Stimulated activated CD4-positive, alpha-beta T cell treated with anti-CD3 and anti-CD28 coated beads, Interleukin-12 subunit alpha, Interleukin-12 subunit beta, amount 100 ng/mL, for 4 hours (primary cell): ENCODE results near the gene C3.
A peak's percentile ranks its signal among the peaks of the same experiment; 100 is the strongest.

Source experiments
- DNase-seq: peaks from one replicate; pipeline ENCODE4 v3.0.0-alpha.2; 2020

Gene C3

DNA sequence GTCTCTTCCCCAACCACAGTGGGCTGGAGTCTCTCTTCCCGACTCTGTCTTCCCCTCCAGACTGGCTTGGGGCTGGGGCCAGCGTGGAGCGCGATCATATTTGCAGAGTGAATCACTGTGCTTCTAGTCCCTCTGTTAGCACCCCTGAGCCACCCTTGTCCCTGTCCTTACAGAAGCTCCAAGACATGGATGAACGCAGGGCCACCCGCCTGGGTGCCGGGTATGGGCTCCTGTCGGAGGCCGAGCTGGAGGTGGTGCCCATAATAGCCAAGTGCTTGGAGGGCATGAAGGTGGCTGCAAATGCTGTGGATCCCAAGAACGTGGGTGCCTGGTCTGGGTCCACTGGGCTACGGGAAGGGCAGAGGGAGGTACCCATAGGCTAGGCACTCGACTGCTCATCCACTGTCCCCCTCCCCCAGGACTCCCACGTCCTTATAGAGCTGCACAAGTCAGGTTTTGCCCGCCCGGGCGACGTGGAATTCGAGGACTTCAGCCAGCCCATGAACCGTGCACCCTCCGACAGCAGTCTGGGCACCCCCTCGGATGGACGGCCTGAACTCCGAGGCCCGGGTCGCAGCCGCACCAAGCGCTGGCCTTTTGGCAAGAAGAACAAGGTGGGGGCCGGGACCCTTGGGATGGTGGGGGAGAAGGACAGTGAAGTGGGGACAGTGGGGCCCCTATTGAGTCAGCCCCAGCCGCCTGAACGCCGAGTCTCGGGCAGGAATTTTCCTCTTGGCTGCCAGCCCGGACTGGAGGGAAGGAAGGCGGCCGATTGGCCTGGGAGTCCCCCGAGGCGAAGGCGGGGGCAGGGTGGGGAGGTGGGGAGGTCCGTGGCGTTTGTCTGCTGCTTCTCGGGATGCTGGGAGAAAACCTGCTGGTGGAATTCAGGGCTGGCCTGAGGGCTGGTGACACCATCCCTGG, 24.2 kb upstream of the C3 start:
- no peak for DNase-seq

DNA sequence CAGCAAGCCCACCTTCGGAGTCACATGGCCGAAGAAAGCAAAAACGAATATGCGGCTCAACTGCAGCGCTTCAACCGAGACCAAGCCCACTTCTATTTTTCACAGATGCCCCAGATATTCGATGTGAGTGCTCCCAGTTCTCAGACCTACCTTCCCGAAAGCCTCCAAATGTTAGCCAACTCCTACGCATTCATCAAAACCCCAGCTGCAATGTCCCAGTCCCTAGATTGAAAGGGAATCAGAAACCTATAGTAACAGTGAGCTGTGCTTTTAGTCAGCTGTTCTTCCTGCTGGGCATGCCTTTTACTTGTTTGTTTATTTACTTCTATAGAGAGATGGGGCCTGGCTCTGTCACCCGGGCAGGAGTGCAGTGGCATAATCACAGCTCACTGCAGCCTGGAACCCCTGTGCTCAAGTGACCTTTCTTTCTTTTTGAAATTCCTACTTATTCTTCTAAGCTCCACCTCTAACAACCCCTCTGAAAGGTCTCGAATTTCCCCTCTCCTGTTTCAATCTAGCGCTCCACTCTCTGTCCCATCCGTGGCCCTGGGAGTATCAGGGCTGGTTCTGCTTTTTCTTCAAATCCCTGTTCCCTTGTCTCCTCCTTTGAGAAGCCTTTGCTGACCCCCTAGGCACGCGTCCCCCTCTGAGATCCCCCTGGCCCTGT, 23.4 kb upstream of the C3 start:
- no peak for DNase-seq

DNA sequence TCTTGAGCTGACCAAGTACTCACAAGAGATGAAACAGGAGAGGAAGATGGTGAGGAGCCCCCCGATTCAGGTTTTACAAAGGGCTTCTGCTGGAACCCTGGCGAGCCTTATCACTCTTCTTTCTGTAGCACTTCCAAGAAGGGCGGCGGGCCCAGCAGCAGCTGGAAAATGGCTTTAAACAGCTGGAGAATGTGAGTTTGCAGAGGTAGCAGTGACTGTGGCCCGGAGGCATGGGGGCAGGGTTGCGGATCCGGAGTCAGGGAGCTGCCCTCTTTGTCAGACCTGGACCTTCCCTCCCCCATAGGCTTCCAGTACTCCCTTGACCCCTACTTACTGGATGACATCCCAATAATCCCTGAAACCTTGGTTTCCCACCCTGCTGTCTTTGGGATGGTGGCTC, 22.6 kb upstream of the C3 start:
- DNase-seq, result no peak

DNA sequence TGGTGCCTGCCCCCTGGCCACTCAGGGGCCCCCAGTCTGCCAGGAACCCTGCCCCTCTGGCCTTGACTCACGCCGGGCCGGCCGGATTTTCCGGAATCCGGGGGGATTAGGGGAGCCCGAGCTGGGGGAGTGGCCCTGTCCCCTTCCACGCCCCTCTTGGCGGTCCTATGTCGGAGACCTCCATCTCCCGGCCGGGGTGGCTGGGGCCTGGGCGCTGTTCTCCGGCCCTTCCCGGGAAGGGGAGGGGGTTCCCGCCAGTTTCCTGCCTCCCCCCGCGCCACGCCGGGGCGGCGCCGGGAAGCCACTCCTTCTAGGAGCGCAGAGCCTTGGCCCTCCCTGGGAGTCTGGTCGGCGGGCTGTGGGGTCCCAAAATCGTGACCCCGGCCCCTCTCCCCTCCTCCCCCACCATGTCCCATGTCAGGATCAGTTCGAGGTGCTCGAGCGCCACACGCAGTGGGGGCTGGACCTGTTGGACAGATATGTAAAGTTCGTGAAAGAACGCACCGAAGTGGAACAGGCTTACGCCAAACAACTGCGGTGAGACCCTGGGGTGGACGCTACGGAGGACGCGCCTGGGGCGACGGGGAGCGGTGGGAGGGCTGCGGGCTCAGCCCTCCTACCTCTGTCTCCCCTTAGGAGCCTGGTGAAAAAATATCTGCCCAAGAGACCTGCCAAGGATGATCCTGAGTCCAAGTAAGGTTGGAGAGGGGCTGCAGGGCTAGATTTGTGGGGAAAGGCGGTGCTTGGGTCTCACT, 20.3 kb upstream of the C3 start:
- no peak for DNase-seq

DNA sequence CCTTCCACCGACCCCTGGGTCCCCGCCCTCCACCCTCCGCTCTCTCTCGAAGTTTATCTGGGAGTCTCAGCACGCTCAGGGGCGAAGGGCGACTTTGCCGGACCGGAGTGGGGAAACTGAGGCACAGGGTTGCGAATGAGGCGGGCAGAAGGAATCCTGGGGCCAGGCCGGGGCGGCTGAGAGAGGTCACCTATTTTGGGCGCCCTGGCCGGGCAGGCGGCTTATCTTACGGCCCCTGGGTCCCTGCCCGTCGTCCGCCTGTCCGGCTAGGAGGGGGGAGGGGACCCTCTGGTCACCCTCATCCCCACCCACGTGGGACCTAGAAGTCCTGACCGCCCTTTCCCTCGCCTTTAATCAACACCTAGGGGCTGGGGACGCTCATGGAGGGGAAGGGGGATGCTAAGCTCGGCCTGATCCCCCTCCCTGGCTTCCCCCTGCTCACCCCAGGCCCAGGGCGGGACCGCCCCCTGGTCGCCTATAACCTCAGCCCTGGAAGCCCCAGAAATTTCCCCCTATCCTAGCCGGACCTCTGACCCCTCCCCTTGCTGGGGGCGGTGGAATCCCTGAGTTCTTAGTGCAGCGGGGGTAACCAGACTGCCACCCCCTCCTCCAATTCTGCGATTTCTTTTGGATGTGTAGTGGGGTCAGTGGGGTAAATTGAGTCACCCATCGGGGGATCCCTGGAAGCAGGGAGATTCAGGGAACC, 19.6 kb upstream of the C3 start:
- peak; percentile 15 for DNase-seq

DNA sequence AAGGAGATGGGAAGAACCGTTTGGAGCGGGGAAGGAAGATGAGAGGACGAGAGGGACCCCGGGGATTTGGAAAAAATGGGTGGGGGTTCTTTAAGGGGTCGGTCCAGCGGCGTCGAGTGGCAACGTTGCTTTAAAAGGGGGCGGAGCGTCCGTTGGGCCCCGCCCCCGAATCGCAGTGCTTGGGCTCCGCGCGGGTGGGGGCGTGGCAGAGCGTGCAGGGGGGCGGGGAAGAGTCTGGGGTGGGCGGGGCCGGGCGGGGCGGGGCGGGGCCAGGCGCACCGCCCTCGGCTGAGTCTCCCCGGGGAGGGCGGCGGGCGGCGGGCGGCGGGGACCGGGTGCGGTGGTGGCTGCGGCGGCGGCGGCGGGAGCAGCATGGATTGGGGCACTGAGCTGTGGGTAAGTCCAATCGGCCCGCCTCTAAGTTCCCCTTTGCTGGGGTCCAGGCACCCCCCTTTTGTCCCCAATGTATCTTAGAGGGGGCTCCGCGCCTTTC, 19.0 kb upstream of the C3 start, which contains the start of gene TRIP10:
TSS of gene TRIP10 (plus strand) at position 291 of the 493 bp plus-strand sequence. CDS start at position 373, 82 bp downstream.
- peak; percentile 81 for DNase-seq

DNA sequence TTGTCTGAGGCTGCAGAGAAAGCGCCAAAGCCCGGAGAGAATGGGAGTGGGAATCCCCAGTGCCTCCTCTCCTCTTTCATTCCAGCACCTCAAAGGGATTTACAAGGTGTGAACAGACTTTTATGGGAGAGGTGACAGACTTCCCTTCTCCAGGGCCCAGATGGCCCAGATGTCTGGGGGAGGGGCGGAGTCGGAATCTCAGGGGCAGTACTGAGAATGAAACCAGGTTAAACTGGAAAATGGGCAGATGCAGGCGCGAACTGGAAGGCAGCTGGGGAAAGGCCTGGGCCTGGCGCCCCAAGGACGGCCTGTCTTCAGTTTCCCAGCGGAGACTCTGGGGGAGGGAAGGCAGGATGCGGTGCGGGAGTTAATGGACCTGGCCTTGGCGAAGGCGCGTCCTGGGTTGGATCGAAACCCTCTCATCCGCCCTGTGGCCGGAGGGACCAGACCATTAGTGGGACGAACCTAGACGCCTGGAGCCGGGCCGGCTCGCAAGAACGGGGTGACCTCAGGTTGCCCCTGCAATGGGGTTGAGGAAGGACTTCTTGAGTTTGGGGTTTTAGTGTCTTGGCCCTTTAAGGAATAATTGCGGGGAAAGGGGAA, 18.4 kb upstream of the C3 start:
- DNase-seq, result peak; percentile 25

DNA sequence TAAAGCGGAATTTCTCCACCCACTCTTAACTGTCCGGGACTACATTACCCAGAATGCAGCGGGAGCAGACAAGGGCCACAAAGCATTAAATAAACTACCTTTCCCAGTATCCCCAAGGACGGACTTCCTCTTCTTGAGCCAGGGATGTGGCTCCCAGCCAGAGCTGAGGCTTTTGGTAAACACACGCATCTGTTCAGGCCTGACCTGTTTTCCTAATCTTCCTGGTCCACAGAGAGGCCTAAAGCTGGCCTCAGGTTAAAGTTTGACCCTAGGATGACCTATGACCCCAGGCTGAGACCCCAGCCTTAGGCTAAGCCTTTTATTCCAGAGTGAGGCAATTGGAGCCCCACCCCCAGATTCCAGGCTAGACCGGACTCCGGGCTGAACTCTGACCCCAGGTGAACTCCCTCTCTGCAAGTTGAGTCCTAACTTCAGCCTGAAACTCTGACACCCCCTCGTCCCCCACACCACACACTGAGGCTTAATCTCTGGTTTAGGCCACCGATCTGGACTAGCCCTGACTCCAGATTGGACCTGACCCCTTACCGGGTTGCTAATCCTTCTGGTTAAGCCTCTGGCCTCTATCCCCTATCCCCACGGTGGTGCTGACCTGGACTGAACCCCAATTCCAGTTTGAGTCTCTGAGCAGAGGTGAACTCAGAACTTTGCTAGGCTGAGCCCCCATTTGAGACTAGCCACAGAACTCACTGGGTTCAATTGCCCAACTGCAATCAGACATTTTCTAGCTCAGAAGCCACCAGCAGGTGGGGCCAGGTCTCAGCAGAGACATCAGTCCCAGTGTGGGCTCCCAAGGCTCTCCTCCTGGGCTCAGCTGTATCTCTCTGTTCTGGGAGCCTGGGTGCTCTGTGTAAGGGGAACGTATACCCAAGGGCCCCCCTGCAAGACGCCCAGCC, 17.7 kb upstream of the C3 start:
- peak; percentile 72 for DNase-seq

DNA sequence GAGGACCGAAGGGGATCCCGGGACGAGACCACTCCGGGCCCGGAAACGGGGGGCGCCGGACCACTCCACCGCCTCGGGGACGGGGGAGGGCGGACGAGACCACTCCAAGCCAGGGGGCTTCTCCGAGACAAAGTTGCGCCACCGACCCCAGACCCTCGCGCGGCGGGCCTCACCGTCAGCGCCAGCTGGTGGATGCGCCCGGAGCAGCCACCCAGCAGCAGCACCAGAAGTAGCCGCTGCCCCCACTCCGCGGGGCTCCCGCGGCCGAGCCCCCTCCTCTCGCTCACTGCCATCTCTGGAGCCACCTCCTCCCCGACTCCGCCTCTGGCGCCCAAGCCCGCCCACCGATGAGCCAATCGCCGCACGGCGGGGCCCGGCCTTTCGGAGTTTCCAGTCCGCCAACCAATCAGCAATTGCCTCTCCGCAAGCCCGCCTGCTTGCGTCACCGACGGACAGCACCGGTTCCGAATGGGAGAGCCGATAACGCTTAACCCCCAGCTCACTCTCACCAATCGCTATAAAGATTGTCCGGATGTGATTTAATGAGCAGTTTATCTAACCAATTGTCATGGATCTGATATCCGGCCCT, 16.9 kb upstream of the C3 start, which contains the start of gene GPR108:
TSS of gene GPR108 (minus strand) at position 297 of the 589 bp plus-strand sequence. CDS start at position 293, 4 bp downstream.
- DNase-seq, result peak; percentile 97

DNA sequence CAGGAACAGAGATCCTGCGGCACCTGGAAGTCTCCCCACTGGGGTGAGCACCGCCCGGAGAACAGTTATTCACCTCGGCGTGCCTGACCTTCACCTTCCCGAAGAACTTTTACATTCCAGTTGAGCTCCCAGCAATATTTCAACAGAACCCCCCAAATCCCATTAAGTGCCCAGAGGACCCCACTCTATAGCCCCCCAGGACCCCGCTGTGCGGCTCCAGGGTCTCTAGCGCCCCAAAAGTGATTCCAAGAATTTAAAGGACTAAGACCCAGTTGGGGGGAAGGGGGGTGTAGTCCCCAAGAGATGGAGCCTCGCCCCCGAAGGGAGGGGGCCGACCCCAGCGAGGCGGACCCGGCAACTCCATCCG, 16.4 kb upstream of the C3 start:
- DNase-seq, result no peak

DNA sequence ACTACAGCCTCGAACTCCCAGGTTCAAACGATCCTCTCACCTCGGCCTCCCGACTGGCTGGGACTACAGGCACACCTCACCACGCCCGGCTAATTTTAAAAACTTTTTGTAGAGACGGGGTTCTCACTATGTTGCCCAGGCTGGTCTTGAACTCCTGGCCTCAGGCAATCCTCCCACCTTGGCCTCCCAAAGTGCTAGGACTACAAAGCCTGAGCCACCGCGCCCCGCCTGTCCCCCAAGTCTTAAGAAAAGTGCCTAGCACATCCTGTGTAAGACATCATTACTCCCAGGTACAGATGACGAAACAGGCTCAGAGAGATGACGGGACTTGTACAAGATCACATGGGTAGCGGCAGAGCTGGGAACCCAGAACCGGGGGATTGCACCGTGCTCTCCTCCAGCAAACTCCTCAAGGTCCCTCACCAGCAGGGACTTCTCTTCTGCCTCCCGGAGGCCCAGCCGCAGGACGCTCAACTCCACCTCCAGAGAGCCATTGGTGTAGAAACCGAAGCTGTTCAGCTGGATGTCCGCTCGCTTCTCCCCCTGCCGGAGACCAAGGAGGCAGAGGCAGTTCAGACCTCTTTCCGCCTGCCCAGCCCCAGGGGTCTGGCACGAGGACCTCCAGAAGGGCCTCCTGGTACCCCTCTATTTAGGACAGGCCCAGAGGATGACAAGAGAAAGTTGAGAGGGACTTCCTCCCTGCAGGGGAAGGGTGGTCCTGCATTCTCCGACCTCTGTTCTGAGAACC, 15.9 kb upstream of the C3 start:
- DNase-seq, result peak; percentile 62

DNA sequence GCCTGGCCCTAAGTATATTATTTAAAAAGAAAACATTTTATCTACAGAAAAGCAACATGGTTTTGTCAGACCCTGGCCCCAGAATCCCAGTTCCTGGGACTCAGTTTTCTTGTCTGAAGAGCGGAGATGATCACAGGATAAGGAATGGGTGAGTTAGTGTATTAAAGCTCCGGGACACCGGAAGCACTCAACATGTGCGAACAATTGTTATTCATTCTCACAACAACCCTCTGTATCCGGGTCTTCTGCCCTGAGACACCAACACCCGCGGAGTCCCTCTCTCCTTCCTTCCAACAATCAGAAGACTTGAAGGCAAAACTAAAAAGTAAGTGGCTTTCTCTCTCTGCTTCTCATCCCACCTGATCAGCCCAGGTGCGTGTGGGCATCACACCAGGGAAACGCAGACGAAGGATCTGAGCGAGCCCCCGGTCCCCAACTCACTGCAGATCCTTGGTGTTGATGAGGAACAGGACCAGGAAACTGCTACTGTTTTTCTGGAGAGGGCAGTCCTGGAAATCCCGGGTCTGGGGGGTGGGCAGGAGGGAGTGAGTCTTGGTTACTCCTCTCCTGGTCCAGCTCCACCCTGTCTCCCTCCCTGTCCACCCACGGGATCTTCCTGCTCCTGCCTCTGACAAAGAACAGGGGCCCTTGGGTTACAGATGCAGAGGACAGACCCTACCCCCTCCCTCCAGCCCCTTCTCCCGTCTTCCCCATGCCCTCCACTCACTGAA, 14.9 kb upstream of the C3 start:
- DNase-seq, result no peak

DNA sequence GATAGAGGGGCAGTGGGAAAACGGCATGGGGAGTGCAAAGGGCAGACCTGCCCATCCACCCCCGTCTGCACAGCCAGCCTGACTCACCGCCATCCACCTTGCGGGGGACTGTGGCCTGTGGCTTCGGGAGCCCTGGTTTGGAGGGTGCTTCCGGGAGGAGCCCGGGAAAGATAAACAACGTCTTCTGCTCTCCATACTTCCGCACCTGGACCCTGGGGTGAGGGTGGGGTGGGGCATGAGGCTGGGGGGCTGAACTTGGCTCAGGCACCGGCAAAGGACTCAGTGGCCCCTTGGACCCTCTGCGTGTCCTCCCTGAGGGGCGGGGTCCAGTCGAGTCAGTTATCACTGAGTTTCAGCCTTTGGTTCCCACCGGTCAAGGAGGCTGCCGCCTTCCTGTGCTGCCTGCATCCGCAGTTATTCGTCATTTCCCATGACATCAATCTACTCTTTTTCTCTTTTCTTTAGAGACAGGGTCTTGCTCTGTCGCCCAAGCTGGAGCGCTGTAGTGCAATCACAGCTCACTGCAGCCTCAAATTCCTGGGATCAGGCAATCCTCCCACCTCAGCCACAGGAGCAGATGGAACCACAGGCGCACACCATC, 13.7 kb upstream of the C3 start:
- no peak for DNase-seq

DNA sequence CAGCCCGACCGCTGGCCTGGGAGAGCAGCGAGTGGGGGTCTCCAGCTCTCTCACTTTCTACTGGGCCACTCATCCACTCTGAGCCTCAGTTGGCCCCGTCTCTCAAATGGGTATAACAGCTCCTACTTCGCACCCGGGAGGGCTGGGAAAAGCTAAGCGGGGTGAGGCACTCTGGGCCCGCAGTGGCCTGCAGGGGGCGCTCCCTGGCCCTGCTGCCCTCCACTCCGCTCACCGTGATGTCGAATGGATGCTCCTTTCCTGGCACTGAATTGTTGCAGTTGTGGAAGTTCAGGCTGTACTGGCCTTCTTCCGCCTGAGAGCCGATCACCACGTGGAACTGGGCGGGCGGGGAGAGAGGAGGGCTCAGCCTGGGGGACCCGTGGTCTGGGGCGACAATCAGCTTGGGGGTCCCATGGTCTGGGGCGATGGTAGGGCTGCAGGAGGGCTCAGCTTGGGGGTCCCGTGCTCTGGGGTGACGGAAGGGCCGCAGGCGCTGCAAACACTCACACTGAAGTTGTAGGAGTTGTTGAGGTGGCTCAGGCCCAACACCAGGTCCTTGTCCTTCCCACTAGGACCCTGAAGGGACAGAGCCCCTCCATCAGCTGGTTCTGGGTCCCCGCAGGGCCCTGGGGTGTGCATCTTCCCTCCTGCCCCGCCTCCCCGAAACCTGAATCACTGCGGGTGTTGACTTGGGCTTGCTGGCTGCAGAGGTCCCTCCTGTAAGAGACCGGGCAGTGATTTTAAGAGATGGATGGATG, 13.1 kb upstream of the C3 start:
- DNase-seq, result no peak

DNA sequence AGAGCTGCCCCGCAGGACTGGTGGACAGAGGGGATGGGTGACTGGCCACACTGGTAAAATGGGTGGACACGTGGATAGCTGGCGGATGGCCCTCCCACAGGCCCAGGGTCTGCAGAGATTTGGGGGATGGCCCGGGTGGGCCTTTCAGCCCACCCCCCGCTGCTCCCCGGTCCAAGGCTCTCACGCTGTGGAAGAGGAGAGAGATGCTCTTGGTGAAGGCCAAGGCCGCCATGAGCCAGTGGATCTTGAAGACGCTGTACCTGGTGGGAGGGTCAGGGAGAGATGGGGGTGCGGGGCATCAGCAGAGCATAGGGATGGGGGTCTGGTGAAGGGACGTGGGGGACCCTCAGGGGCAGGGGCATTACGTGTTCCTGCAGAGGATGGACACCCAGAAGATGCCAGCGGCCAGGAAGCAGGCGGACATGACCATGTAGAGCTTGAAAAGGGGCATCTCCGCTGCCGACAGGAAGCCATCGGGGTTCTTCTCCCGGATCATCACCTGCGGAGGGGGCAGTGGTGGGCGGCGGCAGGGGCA, 12.4 kb upstream of the C3 start:
- no peak for DNase-seq

DNA sequence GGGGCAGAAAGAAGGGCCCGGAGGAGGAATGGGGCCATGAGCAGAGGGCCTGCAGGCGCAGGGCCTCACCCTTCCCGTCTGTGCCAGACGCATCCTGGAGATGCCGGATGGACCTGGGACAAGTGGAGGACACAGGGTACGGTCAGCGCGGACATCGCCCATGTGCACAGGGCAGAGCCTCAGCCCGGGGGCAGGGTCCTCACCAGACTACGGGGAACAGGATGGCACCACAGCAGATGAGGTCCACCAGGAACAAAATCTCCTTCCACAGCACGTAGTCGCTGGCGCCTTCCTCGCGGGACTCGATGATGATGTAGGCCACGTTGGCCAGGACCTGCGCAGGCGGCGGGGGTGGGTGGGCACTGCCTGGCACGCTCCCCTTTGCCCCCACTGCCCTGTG, 11.4 kb upstream of the C3 start:
- DNase-seq, result no peak

DNA sequence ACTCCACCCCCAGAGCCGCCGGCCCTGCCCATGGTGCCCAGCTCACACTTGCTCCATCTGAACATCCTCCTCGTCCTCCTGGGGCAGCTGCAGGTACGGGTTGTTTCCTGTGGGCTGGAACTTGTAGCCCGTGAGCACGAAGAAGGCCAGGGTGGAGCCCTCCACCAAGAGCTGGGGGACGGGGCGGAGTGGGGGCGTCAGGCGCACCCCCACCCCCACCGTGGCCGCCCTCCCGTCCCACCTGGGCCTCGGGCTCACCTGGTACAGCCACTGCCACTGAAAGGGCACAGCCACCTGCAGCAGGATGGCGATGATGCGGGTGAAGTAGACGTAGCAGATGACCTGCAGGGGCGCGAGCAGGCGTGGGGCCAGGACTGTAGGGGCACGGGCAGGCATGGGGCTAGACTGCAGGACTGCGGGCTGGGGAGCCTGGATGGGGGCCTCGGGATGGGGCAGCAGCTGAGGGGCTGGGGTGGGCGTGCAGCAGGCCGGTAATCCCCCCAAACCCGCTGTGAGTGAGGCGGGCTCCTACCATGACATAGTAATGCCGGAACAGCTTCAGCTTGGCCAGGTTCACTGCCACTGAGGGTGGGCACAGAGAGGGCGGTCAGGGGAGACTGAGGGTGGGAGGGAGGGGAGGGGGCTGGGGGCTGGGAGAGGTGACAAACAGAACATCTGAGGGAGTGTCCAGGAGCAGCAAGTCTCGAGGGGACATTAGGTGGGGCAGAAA, 10.7 kb upstream of the C3 start:
- DNase-seq, result no peak
